ENCODE measurements around the gene TPGS1. TPM values are rescaled to one million over a fixed set of nuclear protein-coding genes. Genes with fewer than 3 reads are reported as not detected.

TPGS1 gene
- total RNA-seq, 1 donor from 2014 or later, result 52.7 TPM

DNA sequence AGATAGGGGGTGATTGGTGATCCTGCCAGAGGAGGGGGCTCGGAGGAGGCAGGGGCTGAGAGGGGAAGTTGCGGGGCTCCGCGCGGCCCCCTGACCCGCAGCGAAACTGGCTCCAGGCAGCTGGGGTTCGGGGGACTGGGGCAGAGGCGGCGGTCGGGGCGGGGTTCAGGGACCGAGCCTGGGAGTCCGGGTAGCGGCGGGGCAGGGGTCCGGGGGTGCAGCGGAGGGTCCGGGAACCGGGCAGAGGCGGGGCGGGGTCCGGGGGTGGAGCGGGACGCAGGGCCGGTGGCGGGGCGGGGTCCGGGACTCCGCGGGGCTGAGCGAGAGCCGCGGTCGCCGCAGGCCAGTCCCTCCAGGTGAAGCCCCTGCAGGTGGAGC lies 9.8 kb upstream of the TPGS1 start:
- no peak for TF ChIP-seq CTCF (IDR thresholded peaks at IDR 0.05; ENCODE audit: insufficient read depth, low read length, poor library complexity, severe bottlenecking)
- H3K36me3 ChIP-seq (ENCODE audit: control insufficient read depth, insufficient read depth, low read length), result no peaks in the 10 kb centered on the region

GRCh38 chr19:497869-498510 lies 9.3 kb upstream of the TPGS1 start:
- no peak for TF ChIP-seq CTCF (IDR thresholded peaks at IDR 0.05; ENCODE audit: insufficient read depth, low read length, poor library complexity, severe bottlenecking)
- no peak overlapping the region for H3K4me3 ChIP-seq (ENCODE audit: low read depth, low read length)
- H3K27me3 ChIP-seq (ENCODE audit: control insufficient read depth, insufficient read depth, low read length), result peaks cover 38% of the 10 kb centered on the region
- DNase-seq (ENCODE audit: low read depth), result no peak
- no peaks in the 10 kb centered on the region for H3K36me3 ChIP-seq (ENCODE audit: control insufficient read depth, insufficient read depth, low read length)

More for the DNA sequence above, 9.8 kb upstream of the TPGS1 start:
- DNase-seq (ENCODE audit: low read depth), result no peak
- Histone ChIP-seq H3K27me3 (ENCODE audit: control insufficient read depth, insufficient read depth, low read length) (peaks cover 38% of the 10 kb centered on the region), H3K4me3 (ENCODE audit: low read depth, low read length) (no peak overlapping the region)

GRCh38 chr19:498511-498891 lies 8.8 kb upstream of the TPGS1 start:
- Histone ChIP-seq H3K4me3 (ENCODE audit: low read depth, low read length) (no peak overlapping the region), H3K27me3 (ENCODE audit: control insufficient read depth, insufficient read depth, low read length) (peaks cover 38% of the 10 kb centered on the region), H3K36me3 (ENCODE audit: control insufficient read depth, insufficient read depth, low read length) (no peaks in the 10 kb centered on the region)
- DNase-seq (ENCODE audit: low read depth), result no peak
- no peak for TF ChIP-seq CTCF (IDR thresholded peaks at IDR 0.05; ENCODE audit: insufficient read depth, low read length, poor library complexity, severe bottlenecking)

DNA sequence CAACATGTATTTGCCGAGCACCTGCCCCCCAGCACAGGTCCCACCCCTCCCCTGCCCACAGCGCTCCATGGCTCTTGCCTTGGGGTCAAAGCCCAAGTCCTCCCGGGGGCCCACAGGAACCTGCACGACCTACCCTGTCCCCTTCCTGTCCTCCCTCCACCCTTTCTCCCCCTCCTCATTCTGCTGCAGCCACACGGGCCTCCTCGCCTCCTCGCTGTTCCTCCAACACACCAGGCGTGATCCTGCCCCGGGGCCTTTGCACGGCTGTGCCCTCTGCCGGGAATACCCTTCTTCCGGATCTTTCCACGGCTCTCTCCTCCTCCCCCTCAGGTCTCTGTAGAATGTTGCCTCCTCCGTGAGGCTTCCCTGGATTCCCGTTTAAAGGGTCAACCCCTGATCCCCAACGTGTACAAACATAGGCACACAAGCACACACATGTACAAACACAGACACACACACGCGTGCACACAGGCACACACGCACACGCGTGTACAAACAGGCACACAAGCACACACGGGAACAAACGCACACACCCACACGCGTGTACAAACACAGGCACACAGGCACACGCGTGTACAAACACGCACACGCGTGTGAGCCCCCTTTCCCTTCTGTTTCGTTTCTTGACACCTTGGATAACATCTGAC lies 8.2 kb upstream of the TPGS1 start:
- Histone ChIP-seq H3K27me3 (ENCODE audit: control insufficient read depth, insufficient read depth, low read length) (peaks cover 38% of the 10 kb centered on the region), H3K36me3 (ENCODE audit: control insufficient read depth, insufficient read depth, low read length) (no peaks in the 10 kb centered on the region), H3K4me3 (ENCODE audit: low read depth, low read length) (no peak overlapping the region)
- no peak for DNase-seq (ENCODE audit: low read depth)
- TF ChIP-seq CTCF (IDR thresholded peaks at IDR 0.05; ENCODE audit: insufficient read depth, low read length, poor library complexity, severe bottlenecking), result no peak

GRCh38 chr19:501646-502045 lies 5.7 kb upstream of the TPGS1 start:
- TF ChIP-seq CTCF (IDR thresholded peaks at IDR 0.05; ENCODE audit: insufficient read depth, low read length, poor library complexity, severe bottlenecking), result no peak
- Histone ChIP-seq H3K36me3 (ENCODE audit: control insufficient read depth, insufficient read depth, low read length) (no peaks in the 10 kb centered on the region), H3K27me3 (ENCODE audit: control insufficient read depth, insufficient read depth, low read length) (peaks cover 27% of the 10 kb centered on the region), H3K4me3 (ENCODE audit: low read depth, low read length) (no peak overlapping the region)
- DNase-seq (ENCODE audit: low read depth), result no peak

DNA sequence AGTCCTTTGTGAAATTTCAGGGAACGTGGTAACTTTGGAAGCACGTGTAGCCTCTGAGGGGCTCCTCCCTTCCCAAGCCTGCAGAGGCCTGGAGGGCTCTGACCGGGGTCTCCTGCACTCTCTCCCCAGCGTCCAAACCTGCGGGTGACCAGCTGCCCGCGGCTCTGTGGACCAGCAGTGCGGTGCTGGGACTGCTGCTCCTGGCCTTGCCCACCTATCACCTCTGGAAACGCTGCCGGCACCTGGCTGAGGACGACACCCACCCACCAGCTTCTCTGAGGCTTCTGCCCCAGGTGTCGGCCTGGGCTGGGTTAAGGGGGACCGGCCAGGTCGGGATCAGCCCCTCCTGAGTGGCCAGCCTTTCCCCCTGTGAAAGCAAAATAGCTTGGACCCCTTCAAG lies 2.7 kb upstream of the TPGS1 start:
- Histone ChIP-seq H3K36me3 (ENCODE audit: control insufficient read depth, insufficient read depth, low read length) (no peaks in the 10 kb centered on the region), H3K4me3 (ENCODE audit: low read depth, low read length) (no peak overlapping the region), H3K27me3 (ENCODE audit: control insufficient read depth, insufficient read depth, low read length) (peaks cover 4% of the 10 kb centered on the region)
- DNase-seq (ENCODE audit: low read depth), result no peak
- no peak for TF ChIP-seq CTCF (IDR thresholded peaks at IDR 0.05; ENCODE audit: insufficient read depth, low read length, poor library complexity, severe bottlenecking)

Data from kidney epithelial cell (primary cell).